ENCODE data around the gene OR10K1. TPM values are rescaled to one million over a fixed set of nuclear protein-coding genes. Genes with fewer than 3 reads are reported as not detected.

Gene OR10K1
- total RNA-seq, 1 donor = not detected

Other genes with a start within 250 kb of the OR10K1 start
- not detected for gene CD1A, start 207.4 kb upstream of the OR10K1 start, total RNA-seq
- 0.27 TPM for gene CD1C, start 171.9 kb upstream of the OR10K1 start, total RNA-seq
- not detected for gene CD1B, start 130.3 kb upstream of the OR10K1 start, total RNA-seq
- gene CD1E, start 107.9 kb upstream of the OR10K1 start, total RNA-seq = not detected
- under 0.01 TPM for gene OR10T2, start 62.4 kb upstream of the OR10K1 start, total RNA-seq
- gene OR10K2, start 35.6 kb upstream of the OR10K1 start, total RNA-seq = not detected
- not detected for gene OR10R2, start 10.4 kb downstream of the OR10K1 start, total RNA-seq
- under 0.01 TPM for gene OR6Y1, start 92.6 kb downstream of the OR10K1 start, total RNA-seq
- not detected for gene OR6P1, start 108.7 kb downstream of the OR10K1 start, total RNA-seq
- not detected for gene OR10X1, start 118.1 kb downstream of the OR10K1 start, total RNA-seq
- gene OR10Z1, start 143.4 kb downstream of the OR10K1 start, total RNA-seq = under 0.01 TPM
- gene SPTA1, start 224.9 kb downstream of the OR10K1 start, total RNA-seq = 10.2 TPM
- gene OR6K2, start 238.8 kb downstream of the OR10K1 start, total RNA-seq = not detected

Measured in hematopoietic multipotent progenitor cell (in vitro differentiated cells).